HFF-Myc (cell line): Measurements from ENCODE around the gene LUC7L3.
A peak's percentile ranks its signal among the peaks of the same experiment; 100 is the strongest.
"Not testable (repeated sequence)": the region's sequence is repeated elsewhere in the genome, so short reads cannot be mapped to it uniquely, and the experiment has no call there.

Experiments
- DNase-seq: peaks from one replicate; pipeline ENCODE4 v3.0.0-alpha.2; 2011; ENCODE audit warnings: low read depth; ENCODE audit errors: extremely low read depth
- H3K4me3 ChIP-seq: replicated peaks from 2 replicates; pipeline ENCODE4 v1.5.1; 2011; ENCODE audit warnings: low read depth, mild to moderate bottlenecking, control low read depth, low read length
- TF ChIP-seq, protein P1 (sequence below): IDR thresholded peaks from 2 replicates; pipeline ENCODE4 v1.5.1; 2012; ENCODE audit warnings: mild to moderate bottlenecking, low read depth, low read length, control low read depth; ENCODE audit errors: missing control alignments

The LUC7L3 gene

DNA sequence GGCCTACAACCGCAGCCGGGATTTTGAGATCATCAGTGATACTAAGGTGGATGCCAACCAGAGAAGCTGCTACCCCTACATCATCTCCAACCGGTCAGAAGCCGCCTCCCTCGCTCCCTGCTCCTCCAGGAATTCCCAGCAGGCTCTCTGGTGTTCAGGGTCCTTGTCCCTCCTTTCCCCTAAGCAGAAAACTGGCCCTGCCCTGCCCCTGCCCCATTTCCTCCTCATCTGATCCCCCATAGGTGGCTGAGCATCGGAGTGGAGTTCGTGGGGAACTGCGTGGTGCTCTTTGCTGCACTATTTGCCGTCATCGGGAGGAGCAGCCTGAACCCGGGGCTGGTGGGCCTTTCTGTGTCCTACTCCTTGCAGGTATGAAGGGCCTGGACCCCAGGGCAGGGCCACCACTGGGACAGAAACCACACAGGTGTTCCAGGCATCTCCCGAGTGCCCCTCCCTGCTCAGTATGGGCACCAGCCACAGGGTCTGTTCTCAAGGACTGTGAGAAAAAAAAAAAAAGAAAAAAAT is 41.5 kb upstream of the LUC7L3 start:
- TF ChIP-seq, protein P1, sequence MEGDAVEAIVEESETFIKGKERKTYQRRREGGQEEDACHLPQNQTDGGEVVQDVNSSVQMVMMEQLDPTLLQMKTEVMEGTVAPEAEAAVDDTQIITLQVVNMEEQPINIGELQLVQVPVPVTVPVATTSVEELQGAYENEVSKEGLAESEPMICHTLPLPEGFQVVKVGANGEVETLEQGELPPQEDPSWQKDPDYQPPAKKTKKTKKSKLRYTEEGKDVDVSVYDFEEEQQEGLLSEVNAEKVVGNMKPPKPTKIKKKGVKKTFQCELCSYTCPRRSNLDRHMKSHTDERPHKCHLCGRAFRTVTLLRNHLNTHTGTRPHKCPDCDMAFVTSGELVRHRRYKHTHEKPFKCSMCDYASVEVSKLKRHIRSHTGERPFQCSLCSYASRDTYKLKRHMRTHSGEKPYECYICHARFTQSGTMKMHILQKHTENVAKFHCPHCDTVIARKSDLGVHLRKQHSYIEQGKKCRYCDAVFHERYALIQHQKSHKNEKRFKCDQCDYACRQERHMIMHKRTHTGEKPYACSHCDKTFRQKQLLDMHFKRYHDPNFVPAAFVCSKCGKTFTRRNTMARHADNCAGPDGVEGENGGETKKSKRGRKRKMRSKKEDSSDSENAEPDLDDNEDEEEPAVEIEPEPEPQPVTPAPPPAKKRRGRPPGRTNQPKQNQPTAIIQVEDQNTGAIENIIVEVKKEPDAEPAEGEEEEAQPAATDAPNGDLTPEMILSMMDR, result no peak
- H3K4me3 ChIP-seq, result no peak overlapping the region
- no peak for DNase-seq

DNA sequence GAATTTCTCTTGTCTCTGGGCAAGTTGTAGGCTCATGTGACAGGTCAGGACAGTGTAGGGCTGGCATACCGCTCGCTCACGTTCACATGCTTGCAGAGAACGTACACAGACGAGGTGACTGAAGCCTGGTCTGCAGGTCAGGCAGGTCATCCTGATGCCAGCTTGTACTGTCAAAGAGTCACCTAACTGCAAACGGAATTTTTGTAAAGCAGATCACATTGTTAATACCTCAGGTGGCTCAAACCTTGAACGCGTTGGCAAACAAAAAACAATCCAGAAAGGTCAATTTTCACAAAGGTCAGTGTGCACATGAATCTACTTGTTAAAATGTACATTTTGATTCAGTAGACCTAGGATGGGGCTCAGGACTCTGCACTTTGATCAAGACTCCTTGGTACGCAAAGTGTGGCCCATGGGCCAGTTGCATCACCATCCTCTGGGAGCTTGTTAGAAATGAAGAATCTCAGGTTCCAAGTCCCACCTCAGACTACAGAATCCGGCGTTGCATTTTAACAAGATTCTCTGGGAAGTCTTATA is 40.3 kb upstream of the LUC7L3 start:
- no peak for DNase-seq
- H3K4me3 ChIP-seq, result no peak overlapping the region
- TF ChIP-seq, protein P1, result no peak

DNA sequence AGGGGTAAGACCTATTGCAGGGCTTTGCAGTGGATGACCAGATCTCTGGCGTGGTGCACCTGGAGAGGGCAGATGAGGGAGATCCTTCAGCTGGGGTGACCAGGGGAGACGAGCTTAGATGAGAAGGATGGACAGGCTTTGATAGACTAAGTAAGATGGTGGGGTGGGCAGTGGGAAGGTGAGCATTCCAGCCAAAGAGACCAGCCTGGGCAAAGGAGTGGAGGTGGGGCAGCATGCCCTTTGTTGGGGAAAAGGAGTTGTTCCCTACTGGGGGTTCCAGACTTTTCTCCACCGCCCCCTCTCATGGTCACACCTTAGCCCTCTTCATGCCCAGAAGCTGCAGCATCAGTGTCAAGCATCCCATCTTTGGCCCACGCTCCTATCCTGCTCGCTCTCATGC is 39.3 kb upstream of the LUC7L3 start:
- TF ChIP-seq, protein P1, result no peak
- no peak overlapping the region for H3K4me3 ChIP-seq
- DNase-seq, result no peak

DNA sequence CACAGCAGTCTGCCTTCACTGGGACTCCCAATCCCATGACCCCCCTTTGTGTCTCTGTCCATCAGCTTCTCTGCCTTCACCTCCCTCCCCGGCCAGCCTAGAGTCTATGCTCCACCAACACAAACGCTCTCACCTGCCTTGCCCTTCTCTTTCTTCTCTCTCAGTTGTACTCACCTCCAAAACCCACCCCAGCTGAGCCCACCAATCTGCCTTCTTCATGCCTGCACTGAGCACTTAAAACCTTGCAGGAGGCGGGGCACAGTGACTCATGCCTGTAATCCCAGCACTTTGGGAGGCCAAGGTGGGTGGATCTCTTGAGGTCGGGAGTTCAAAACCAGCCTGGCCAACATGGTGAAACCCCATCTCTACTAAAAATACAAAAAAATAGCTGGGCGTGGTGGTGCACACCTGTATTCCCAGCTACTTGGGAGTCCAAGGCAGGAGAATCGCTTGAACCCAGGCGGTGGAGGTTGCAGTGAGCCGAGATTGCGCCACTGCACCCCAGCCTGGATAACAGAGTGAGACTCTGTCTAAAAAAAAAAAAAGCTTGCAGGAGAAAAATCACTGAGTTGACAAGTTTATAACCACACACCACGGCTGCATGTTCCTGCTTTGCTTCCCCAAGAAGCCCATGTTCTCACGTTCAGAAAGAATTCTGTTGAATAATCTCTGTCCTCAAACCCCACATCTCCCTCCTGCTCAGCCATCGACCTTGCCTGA is 38.7 kb upstream of the LUC7L3 start:
- not testable (repeated sequence) for H3K4me3 ChIP-seq, DNase-seq

DNA sequence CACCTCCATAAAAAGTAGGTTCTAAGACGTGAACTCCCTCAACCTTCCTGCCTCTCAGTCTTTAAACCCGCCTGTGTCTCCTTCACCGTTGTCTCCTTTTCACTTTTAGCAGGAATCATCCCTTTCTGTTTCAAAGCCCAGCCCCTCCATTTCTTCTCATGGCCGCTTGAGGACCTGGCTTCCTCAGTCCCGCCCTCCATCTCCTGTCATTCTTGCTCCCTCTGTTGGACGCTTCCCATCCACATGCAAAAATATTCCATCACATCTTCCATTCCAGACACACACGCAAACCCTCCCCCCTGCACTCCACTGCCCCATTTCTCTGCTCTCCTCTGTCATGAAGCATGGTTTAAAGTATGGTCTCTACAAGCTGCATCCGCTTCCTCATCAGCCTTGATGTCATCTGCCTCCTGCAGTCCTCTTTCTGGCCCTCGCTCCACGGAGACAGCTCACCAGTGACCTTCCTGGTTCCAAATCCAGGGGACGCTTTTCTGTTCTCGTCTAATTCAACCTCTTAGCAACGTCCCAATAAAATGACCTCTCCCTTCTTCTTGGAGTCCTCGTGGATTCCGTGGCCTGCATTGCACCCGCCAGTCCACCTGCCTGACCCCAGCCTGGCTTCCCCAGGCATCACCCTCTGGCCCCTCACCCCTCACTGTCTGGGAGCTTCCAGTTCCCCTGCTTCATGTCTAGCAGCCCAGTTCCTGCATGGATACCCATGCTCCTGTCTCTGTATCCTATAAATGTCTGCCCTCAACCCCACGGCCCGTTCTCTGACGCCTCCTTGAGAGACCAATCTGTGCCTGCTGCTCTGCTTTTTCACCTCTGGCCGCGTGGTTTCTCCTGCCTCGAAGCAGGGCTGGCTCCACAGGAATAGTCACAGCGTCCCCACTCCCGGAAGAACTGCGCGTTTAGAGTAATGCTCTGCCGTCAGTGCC is 37.9 kb upstream of the LUC7L3 start:
- TF ChIP-seq, protein P1, result peak; percentile 71
- no peak overlapping the region for H3K4me3 ChIP-seq
- peak; percentile 65 for DNase-seq

DNA sequence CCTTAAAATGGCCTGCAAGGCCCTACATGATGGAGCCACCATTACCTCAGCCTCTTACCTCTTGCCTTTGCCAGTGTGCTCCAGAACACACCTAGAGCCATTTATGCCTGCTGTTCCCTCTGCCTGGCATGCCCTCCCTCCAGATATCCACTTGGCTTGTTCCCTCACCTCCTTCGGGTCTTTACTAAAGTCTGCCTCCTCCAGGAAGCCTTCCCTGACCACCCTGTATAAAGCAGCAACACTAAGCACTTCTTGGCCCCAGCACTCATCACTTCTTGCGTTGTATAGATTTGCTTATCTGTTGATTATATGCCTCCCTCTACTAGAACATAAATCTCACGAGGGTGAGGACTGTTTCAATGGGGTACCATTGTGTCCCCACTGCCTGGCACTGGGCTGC is 37.0 kb upstream of the LUC7L3 start:
- no peak for DNase-seq
- H3K4me3 ChIP-seq, result no peak overlapping the region
- TF ChIP-seq, protein P1, result no peak

DNA sequence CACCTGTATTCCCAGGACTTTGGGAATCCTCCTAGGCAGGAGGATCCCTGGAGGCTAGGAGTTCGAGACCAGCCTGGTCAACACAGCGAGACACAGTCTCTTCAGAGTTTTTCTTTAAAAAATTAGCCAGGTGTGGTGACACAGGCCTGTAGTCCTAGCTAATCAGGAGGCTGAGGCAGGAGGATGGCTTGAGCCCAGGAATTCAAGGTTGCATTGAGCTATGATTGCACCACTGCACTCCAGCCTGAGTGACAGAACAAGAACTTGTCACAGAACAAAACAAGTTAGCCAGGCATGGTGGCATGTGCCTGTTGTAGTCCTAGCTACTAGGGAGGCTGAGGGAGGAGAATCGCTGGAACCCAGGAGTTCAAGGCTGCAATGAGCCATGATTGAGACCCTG is 36.5 kb upstream of the LUC7L3 start:
- no peak for DNase-seq
- H3K4me3 ChIP-seq, result no peak overlapping the region
- TF ChIP-seq, protein P1, result no peak
